ENCODE data around the gene SNAP23.

- TF ChIP-seq, protein P1, sequence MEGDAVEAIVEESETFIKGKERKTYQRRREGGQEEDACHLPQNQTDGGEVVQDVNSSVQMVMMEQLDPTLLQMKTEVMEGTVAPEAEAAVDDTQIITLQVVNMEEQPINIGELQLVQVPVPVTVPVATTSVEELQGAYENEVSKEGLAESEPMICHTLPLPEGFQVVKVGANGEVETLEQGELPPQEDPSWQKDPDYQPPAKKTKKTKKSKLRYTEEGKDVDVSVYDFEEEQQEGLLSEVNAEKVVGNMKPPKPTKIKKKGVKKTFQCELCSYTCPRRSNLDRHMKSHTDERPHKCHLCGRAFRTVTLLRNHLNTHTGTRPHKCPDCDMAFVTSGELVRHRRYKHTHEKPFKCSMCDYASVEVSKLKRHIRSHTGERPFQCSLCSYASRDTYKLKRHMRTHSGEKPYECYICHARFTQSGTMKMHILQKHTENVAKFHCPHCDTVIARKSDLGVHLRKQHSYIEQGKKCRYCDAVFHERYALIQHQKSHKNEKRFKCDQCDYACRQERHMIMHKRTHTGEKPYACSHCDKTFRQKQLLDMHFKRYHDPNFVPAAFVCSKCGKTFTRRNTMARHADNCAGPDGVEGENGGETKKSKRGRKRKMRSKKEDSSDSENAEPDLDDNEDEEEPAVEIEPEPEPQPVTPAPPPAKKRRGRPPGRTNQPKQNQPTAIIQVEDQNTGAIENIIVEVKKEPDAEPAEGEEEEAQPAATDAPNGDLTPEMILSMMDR (IDR thresholded peaks at IDR 0.05): no peak
- no peak for TF ChIP-seq POLR2A (IDR thresholded peaks at IDR 0.05)
Observed at GRCh38 chr15:42461261-42461660, 34.2 kb upstream of the SNAP23 start.
